Neural crest cell (in vitro differentiated cells): ENCODE measurements around the gene ZNF234. TPM values are rescaled to one million over a fixed set of nuclear protein-coding genes. Genes with fewer than 3 reads are reported as not detected.

Experiments
- DNase-seq: peaks from one replicate; pipeline ENCODE4 v3.0.0; 2021; ENCODE audit warnings: low read depth, mixed read lengths, low spot score
- H3K27ac Mint-ChIP-seq: one replicate; pipeline ENCODE4 v1.8.0; 2021; ENCODE audit warnings: mild to moderate bottlenecking, mixed read lengths; ENCODE audit not compliant: unreplicated experiment
- H3K27me3 Mint-ChIP-seq: 2 replicates; pipeline ENCODE4 v1.8.0; 2021; ENCODE audit warnings: low read depth, mild to moderate bottlenecking, mixed read lengths
- H3K36me3 Mint-ChIP-seq: 2 replicates; pipeline ENCODE4 v1.8.0; 2021; ENCODE audit warnings: low read depth, mild to moderate bottlenecking, mixed read lengths
- H3K4me1 Mint-ChIP-seq: 2 replicates; pipeline ENCODE4 v1.8.0; 2021; ENCODE audit warnings: mixed read lengths
- H3K4me3 Mint-ChIP-seq: one replicate; pipeline ENCODE4 v1.8.0; 2021; ENCODE audit warnings: mild to moderate bottlenecking, mixed read lengths
- H3K9me3 Mint-ChIP-seq: 2 replicates; pipeline ENCODE4 v1.8.0; 2021; ENCODE audit warnings: mixed read lengths
- long read RNA-seq: library from polyadenylated mRNA; unstranded; transcript quantifications from one replicate; pipeline ENCODE4 v2.0.0, GENCODE V29; 2020
- total RNA-seq: library from RNA; stranded (reverse); gene quantifications from 2 replicates; pipeline ENCODE4 v1.2.1, GENCODE V29; 2021
- TF ChIP-seq, protein P1 (sequence below): fragments of 200-600 bp; sonication (generic); conservative IDR thresholded peaks from 2 replicates; pipeline ENCODE4 v1.5.0; 2021; ENCODE audit warnings: antibody characterized with exemption, mild to moderate bottlenecking

Gene ZNF234
- total RNA-seq = 18.2 and 18.6 TPM in 2 replicates
- long read RNA-seq, full-length matches to known transcripts = 31 of 59 reads
- long read RNA-seq, partial matches to known transcripts = 8 of 59 reads
- long read RNA-seq, other reads (novel, unspliced or antisense) = 20 of 59 reads

DNA sequence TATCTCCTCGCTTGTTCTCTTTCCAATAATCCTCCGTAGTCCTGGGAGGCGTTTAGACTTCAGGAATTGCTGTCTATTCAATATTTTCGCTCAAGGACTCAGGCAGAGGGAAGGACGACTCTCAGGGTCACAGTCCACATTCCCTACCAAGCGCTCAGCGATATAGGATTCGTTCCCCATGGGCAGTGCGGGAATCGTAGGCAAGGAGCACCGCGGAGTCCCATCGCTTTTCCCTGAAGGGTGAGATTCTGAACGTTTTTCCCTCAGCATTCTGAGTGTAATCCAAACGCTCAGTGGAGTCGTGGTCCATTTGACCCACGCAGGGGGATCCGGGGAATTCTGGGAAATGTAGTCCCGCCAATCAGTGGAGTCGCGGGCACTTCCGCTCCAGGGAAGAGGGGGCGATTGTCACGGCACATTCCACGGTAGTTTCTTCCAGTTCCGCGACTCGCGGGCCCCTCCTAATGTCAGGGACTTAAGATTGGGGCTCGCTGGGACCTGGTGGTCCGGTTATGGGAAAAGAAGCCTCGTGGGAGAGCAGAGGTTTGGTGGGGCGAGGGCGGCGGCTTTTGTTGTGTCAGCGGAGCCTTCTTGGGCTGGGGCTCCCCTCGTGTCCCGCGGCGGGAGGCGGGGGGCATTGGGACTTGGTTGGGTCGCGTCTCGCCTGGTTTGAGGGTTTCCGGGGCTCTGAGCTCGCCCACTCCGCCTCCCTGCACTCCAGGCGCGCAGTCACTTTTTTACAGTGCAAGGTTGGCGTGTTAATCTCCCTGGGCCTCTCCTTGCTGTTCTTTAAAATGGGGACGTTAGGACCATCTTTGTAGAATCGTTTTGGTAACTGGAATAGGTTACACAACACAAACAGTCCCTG is at the start of gene ZNF234:
ZNF234 (plus strand) TSS at position 364 of the 868 bp plus-strand sequence. CDS start 3,079 bp downstream, outside the sequence.
- TF ChIP-seq, protein P1, sequence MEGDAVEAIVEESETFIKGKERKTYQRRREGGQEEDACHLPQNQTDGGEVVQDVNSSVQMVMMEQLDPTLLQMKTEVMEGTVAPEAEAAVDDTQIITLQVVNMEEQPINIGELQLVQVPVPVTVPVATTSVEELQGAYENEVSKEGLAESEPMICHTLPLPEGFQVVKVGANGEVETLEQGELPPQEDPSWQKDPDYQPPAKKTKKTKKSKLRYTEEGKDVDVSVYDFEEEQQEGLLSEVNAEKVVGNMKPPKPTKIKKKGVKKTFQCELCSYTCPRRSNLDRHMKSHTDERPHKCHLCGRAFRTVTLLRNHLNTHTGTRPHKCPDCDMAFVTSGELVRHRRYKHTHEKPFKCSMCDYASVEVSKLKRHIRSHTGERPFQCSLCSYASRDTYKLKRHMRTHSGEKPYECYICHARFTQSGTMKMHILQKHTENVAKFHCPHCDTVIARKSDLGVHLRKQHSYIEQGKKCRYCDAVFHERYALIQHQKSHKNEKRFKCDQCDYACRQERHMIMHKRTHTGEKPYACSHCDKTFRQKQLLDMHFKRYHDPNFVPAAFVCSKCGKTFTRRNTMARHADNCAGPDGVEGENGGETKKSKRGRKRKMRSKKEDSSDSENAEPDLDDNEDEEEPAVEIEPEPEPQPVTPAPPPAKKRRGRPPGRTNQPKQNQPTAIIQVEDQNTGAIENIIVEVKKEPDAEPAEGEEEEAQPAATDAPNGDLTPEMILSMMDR = no peak
- H3K4me1 Mint-ChIP-seq = peaks cover 23% of the 10 kb centered on the region
- peak; percentile 68 for DNase-seq
- no peaks in the 10 kb centered on the region for H3K9me3 Mint-ChIP-seq
- no peaks in the 10 kb centered on the region for H3K27me3 Mint-ChIP-seq
- peak within 1 kb of the TSS; percentile 92 for H3K4me3 Mint-ChIP-seq
- peak within 1 kb of the TSS; percentile 69 for H3K27ac Mint-ChIP-seq
- peaks cover 5% of the 10 kb centered on the region for H3K36me3 Mint-ChIP-seq

DNA sequence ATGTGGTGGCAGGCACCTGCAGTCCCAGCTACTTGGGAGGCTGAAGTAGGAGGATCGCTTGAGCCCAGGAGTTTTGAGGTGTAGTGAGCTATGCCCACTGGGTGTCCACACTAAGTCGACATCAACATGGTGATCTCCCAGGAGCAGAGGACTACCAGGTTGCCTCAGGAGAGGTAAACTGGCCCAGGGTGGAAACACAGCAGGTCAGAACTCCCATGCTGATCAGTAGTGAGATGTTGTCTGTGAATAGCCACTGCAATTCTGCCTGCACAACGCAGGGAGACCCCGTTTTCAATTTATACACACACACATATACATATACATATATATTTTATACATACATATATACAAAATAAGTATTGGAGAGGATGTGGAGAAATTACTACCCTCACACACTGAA is 49.2 kb upstream of the ZNF234 start:
- Mint-ChIP-seq H3K4me3 (peak overlapping the region; percentile 69), H3K27ac (no peak overlapping the region), H3K36me3 (peaks cover 3% of the 10 kb centered on the region), H3K4me1 (peaks cover 16% of the 10 kb centered on the region), H3K27me3 (no peaks in the 10 kb centered on the region), H3K9me3 (no peaks in the 10 kb centered on the region)
- DNase-seq = no peak
- TF ChIP-seq, protein P1 = no peak

DNA sequence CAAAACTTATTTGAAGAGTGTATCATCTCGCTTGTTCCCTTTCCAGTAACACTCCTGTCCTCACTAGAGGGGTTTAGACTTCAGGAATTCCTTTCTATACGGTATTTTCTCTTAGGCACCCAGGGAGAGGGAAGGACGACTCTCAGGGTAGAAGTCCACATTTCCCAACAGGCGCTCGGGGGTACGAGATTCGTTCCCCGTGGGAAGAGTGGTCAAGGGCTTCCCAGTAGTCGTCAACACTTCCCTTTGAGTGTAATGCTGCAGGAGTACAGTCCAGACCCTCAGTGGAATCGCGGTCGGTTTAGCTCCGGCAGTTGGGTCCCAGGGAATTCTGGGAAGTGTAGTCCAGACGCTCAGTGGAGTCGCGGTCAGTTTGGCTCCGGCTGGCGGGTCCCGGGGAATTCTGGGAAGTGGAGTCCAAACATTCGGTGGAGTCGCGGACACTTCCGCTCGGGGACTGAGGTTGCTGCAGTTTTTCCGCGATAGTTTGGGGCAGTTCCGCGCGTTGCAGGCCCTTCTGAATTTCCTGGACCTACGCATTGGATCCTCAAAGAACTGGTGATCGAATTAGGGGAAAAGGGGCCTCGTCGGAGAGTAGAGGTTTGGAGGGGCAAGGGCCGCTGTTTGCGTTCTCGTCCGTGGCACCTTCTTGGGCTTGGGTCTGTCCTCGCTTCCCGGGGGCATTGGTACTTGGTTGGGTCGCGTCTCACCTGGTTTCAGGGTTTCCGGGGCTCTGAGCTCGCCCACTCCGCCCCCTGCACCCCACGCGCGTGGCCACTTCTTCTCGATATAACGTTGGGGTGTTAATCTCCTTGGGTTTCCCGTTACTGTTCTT is 47.2 kb upstream of the ZNF234 start, which contains the start of gene ZNF224:
ZNF224 (plus strand) TSS at position 431 of the 835 bp plus-strand sequence. CDS start 3,513 bp downstream, outside the sequence.
- peak within 1 kb of the TSS; percentile 99 for H3K4me3 Mint-ChIP-seq
- TF ChIP-seq, protein P1 = no peak
- H3K27me3 Mint-ChIP-seq = no peaks in the 10 kb centered on the region
- H3K27ac Mint-ChIP-seq = peak within 1 kb of the TSS; percentile 91
- H3K9me3 Mint-ChIP-seq = no peaks in the 10 kb centered on the region
- peaks cover 16% of the 10 kb centered on the region for H3K4me1 Mint-ChIP-seq
- peak; percentile 81 for DNase-seq
- H3K36me3 Mint-ChIP-seq = peaks cover 5% of the 10 kb centered on the region

DNA sequence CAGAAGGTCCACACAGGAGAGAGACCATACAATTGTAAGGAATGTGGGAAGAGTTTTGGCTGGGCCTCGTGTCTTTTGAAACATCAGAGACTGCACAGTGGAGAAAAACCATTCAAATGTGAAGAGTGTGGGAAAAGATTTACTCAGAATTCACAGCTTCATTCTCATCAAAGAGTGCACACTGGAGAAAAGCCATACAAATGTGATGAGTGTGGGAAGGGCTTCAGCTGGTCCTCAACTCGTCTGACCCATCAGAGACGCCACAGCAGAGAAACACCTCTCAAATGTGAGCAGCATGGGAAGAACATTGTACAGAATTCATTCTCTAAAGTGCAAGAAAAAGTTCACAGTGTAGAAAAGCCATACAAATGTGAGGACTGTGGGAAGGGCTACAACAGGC is 33.6 kb upstream of the ZNF234 start:
- Mint-ChIP-seq H3K36me3 (peaks cover 77% of the 10 kb centered on the region), H3K4me3 (no peak overlapping the region), H3K27me3 (no peaks in the 10 kb centered on the region), H3K27ac (no peak overlapping the region), H3K9me3 (peaks cover 34% of the 10 kb centered on the region), H3K4me1 (peaks cover 11% of the 10 kb centered on the region)
- TF ChIP-seq, protein P1 = no peak
- DNase-seq = no peak

DNA sequence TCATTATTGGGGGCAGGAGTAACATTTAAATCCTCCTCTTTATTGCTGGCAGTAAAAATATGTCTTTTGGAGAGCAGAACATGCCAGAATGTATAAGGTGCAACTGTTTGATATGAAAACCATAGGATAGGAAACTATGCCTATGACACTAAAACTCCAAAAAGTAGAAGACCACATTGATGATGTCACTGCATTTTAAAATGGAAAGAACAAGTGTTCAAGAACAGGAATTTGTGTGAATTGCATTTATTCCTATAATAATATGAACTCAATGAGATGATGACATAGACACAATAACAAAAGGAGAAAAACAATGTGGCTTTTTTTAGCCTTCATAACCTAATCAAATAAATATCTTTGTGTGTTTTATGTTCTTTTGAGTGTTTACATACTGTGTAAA is 31.9 kb upstream of the ZNF234 start:
- H3K4me3 Mint-ChIP-seq = peak overlapping the region; percentile 9
- no peaks in the 10 kb centered on the region for H3K27me3 Mint-ChIP-seq
- peaks cover 64% of the 10 kb centered on the region for H3K36me3 Mint-ChIP-seq
- H3K9me3 Mint-ChIP-seq = peaks cover 30% of the 10 kb centered on the region
- DNase-seq = no peak
- no peak overlapping the region for H3K27ac Mint-ChIP-seq
- TF ChIP-seq, protein P1 = no peak
- peaks cover 23% of the 10 kb centered on the region for H3K4me1 Mint-ChIP-seq
